HG03280 (cell line): ENCODE data around the gene ZNF91.
"Not testable (repeated sequence)": the region's sequence is repeated elsewhere in the genome, so short reads cannot be mapped to it uniquely, and the experiment has no call there.

ENCODE experiments used
- ATAC-seq: cut with Tn5 transposase; IDR thresholded peaks from one replicate; pipeline ENCODE4 v1.9.1; 2021; ENCODE audit warnings: mild to moderate bottlenecking, moderate library complexity; ENCODE audit not compliant: unreplicated experiment

ZNF91 gene

DNA sequence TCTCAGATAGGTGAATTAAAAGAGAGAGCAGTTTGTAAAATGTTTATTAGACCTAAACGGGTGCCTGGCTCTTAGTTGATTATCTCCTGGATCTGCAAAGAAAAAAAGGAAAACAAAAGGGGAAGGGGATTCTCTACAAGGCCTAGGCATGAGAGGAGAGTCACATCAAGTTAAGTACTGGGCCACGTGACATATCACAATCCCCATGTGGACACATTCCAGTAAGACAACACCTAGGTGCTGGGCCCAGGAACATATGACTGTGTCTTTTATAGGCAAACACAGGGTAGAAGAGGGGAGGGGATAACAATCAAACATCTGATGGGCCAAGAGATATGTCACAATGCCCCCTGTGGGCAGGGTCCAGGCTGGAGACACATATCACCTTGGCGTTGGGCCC lies 4.2 kb upstream of the ZNF91 start:
- no peak for ATAC-seq

DNA sequence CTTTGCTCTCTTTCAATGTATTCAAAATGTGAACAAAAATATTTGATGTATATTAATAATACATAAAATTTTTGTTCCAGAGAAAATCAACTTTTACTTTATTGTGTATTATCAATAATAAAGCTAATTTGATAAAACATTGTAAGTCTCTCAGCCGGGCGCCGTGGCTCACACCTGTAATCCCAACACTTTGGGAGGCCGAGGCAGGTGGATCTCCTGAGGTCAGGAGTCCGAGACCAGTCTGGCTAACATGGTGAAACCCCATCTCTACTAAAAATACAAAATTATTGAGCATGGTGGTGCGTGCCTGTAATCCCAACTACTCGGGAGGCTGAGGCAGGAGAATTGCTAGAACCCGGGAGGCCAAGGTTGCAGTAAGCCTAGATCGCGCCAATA lies 449 bp upstream of the ZNF91 start:
- not testable (repeated sequence) for ATAC-seq

DNA sequence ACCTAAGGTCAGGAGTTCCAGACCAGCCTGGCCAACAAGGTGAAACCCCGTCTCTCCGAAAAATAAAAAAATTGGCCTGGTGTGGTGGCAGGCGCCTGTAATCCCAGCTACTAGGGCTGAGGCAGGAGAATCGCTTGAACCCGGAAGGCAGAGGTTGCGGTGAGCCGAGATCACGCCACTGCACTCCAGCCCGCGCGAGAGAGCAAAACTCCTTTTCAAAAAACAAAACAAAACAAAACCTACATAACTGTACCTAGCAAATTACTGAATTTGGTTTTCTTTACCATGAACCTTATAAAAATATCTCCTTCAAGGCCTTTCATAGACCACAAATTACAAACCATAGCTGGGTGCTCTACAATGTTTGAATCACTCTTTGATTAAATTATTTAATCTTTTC lies 760 bp downstream of the ZNF91 start:
- no peak for ATAC-seq

DNA sequence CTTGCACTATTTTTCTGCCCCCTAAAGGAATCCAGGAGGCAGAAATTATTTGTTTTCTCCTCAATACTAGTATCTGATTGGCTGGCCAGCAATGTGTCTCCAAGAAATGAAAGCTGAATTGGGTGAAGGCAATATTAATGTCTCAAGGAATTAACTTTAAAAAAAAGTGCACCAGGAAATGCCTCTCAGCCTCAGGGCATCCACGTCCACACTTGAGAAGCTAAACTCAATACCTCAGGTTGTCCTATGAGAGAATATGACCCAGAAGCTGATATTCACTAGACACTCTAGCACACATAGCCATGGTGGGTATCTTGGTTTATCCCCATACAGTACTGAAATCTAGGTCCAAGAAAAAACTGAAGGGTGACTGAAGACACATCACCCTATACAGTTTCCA lies 2.1 kb downstream of the ZNF91 start:
- no peak for ATAC-seq

DNA sequence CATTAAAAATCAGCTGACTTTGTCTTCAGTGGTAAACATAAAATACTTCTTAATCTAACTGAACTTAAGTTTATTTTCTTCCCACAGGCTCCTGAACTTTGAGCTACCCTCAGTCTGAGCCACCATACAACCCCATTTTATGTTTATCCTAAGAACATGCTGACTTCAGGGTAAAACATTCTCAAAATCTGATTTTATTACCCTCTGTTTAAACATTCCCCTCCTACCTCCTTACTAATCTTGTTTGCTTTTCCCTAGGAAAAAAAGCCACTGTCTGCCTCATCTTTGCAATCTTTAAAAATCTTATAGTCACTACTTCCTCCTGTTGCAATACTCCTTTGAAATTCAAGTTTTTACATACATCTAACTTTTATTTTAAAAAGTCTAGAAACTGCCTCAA lies 4.0 kb downstream of the ZNF91 start:
- no peak for ATAC-seq

DNA sequence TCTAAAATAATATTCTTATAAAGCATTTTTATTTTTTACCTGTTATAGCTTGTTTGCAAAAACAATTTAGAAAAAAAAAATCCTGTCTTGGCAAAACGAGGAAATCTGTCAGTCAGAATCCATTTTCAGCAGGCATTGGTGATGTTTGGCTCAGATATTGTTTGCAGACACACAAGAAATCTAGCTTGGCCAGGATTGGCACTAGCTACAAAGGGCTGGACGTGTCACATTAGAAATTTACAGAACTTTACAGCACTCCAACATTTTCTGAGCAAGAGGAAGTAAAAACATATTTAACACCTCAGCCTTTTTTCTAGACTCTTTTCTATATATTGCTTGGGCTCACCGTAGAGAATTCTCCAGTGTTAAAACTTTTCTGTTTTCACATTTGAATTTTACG lies 9.9 kb downstream of the ZNF91 start:
- no peak for ATAC-seq

DNA sequence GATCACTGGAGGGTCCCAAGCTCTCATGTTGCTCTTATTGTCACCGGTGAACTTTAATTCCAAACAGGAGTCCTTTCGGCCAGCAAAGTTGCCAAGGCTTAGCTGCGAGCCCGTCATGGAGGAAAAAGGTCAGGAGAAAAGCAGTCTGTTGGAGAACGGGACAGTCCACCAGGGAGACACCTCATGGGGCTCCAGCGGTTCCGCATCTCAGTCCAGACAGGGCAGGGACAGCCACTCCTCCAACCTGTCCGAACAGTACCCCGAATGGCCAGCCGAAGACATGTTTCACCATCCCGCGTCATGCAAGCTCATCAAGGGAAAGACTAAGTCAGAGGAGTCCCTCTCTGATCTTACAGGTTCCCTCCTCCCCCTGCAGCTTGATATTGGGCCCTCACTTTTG lies 10.4 kb downstream of the ZNF91 start:
- no peak for ATAC-seq

DNA sequence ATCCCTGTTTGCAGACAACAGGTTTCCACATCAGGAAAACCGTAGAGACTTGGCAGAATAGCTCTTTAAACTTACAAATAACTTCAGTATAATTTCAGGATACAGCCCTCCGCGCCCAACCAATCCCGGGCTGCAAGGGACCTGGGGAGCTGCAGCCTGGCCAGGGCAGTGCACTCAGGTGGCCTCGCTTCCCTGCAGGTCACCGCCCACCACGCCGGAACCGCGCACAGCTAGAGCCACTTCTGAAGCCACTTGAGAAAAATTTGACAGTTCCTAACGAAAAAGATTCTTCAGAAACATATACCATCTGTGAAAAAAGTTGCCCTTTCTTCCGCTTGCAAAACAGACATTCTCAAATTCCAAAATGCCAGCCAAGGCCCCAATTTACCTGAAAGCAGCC lies 11.1 kb downstream of the ZNF91 start:
- ATAC-seq: no peak

DNA sequence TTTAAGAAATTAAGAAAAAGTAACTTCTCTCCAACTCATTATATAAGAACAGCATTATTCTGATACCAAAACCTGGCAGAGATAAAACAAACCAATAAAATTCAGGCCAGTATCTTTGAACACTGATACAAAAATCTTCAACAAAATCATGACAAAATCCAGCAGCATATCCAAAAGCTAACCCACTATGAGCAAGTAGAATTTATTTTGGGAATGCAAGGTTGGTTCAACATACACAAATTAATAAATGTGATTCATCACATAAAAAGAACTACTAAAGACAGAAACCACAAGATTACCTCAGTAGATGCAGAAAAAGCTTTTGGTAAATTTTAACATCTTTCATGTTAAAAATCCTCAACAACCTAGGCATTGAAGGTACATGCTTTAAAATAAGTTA lies 12.3 kb downstream of the ZNF91 start:
- no peak for ATAC-seq

DNA sequence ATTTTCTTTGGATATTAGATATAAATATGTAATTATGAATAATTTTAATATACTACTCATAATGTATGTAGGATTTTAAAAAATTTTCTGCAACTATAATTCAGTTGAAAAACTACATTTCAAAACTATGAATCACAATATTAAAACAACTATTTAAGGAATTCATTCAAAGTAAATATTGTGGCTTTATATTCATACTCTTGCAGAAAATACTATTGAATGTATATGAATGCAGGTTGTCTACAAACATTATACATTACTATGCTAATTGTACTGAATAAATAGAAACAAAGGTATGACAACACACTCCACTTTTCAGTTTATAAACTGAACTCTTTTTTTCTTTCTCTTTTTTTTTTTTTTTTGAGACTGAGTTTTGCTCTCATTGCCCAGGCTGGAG lies 14.2 kb downstream of the ZNF91 start:
- no peak for ATAC-seq

DNA sequence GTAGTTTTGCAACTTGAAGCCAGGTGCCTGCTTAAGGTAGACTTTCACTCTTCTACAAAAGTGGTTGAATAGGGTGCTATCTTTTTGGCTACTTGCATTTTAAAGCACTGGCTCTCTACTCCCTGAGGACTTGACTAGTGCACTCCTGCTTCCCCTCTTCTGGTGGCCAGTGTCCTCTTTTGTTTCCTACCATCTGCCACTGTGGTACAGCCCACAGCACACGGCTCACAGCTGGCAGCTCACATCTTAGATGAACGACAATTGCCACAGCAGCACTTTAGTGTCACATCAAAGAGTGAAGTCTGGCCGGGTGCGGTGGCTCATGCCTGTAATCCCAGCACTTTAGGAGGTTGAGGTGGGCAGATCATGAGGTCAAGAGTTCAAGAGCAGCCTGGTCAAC lies 15.6 kb downstream of the ZNF91 start:
- not testable (repeated sequence) for ATAC-seq

DNA sequence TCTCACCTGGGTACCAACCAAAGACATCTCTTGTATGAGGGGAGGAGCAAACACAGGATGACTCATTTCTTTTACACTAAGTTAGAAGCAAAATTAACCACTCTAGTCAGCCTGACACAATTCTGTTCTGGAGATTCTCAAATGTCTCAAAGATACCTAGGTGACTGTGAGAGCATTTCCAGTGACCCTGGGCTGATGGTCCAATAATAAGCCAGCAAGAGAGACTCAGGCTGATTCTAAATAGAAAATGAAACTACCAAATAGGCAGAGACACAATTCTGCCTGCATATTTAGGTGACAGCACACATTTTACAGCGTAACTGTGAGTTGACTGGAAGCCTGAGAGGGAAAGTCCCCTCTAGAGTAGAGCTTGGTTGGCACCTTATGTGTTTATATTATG lies 16.3 kb downstream of the ZNF91 start:
- ATAC-seq: no peak

DNA sequence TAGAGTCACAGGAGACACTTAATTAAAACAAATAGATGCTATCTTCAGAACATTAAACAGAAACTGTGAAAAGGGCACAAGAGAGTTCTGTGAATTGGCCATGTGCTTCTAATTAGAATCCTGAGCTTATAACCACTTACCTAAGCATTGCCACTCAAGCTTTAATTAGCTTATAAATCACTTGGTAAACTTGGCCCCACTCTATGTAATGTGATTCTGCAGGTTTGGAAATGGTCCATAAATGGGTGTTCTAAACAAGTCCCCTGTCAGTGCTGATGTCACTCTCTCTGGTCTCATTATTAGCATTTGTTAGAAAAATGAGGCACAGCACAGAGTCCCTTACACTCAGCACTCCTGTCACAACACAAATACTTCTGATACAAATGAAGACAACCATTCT lies 18.0 kb downstream of the ZNF91 start:
- ATAC-seq: no peak

DNA sequence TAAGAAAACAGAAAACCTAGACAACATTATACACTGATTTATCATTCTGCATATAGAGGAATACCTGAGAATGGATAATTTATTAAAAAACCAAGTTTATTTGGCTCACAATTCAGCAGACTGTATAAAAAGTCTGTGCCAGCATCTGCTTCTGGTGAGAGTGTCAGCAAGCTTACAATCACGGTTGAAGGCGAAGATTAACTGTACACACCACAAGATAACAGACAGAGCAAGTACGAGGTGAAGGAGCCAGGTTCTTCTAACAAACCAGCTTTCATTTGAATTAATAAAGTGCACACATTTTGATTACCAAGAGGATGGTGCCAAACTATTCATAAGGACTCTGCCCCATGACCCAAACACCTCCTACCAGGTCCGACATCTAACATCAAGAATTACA lies 28.8 kb downstream of the ZNF91 start:
- no peak for ATAC-seq

DNA sequence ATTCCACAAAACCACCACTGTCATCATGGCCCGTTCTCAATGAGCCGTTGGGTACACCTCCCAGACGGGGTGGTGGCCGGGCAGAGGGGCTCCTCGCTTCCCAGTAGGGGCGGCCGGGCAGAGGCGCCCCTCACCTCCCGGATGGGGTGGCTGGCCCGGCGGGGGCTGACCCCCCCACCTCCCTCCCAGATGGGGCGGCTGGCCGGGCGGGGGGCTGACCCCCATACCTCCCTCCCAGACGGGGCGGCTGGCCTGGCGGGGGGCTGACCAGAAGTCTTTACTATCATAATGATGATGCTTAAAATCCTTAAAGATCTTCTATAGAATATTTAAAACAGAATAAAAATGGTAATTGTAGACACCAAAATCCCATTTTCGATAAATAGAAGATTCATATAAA lies 29.2 kb downstream of the ZNF91 start:
- ATAC-seq: not testable (repeated sequence)

DNA sequence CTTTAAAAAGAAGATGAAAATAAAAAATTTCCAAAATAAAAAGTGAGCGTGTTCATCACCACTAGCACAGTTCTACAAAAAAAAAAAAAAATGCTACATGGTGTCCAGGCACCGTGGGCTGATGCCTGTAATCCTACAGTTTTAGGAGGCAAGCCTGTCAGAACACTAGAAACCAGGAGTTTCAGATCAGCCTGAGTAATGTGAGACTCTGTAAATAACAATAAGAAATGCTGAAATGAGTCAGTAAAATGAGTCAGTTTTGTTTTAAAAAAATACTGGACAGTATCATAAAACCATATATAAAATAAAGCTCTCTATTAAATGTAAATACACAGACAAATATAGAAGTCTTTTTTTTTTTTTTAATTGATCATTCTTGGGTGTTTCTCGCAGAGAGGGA lies 30.0 kb downstream of the ZNF91 start:
- no peak for ATAC-seq

DNA sequence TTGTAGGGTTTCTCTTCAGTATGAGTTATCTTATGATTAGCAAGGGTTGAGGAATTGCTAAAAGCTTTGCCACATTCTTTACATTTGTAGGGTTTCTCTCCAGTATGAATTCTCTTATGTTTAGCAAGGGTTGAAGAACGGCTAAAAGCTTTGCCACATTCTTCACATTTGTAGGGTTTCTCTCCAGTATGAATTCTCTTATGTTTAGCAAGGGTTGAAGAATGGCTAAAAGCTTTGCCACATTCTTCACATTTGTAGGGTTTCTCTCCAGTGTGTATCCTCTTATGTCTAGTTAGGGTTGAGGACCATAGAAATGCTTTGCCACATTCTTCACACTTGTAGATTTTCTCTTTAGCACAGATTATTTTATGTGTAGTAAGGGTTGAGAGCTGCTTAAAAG lies 33.4 kb downstream of the ZNF91 start:
- not testable (repeated sequence) for ATAC-seq

DNA sequence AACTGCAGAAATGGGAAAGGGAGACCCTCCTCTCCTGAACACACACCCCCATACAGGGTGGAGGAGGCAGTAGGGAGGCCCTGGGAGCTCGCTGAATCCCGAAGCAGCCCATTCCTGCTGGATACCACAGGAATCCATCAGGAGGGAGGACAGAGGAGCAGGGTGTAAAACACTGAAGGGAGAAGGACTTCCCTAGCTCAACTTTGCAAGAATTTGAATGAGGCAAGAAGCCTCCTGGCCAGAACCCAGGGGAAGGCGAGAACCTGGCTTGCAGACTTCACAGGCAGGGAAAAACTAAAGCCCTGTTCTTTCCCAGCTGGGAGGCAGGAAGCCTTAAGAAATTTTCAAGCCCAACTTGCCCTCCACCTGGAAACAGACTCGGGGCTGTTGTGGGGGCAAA lies 43.5 kb downstream of the ZNF91 start:
- no peak for ATAC-seq

DNA sequence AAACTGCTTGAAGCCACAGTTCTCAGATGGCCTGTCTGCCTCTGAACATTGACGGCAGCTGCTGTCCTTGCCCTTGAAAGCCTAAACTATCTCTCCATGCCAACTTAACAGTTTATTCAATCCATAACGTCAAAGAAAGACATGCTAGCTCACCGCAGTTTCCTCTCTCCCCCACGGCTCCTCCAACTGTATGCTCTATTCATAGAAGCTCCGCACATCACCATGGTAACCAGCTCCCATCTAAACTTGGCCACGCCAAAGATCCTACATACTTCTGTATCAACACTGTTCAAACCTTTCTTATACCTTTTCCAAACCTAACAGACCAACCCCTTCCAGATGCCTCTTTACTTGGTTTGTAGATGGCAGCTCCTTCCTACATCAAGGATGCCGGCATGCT lies 48.6 kb downstream of the ZNF91 start:
- ATAC-seq: no peak

DNA sequence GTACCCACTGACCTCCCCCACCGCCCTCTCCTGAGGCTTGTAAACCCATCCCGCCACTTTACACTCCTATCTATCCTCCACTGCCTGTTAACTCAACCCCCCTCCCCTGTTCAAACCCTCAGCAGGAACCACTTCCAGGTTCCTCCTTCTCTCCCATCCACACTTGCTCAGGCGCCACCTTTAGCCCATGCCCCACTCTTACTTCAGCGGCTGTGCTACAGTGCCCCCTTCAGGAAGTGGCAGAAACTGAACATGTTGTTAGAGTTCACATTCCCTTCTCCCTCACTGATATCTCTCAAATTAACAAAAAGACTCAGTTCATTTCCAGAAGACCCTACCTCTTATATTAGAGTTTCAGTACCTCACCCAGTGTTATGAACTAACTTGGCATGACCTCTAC lies 49.4 kb downstream of the ZNF91 start:
- ATAC-seq: no peak

DNA sequence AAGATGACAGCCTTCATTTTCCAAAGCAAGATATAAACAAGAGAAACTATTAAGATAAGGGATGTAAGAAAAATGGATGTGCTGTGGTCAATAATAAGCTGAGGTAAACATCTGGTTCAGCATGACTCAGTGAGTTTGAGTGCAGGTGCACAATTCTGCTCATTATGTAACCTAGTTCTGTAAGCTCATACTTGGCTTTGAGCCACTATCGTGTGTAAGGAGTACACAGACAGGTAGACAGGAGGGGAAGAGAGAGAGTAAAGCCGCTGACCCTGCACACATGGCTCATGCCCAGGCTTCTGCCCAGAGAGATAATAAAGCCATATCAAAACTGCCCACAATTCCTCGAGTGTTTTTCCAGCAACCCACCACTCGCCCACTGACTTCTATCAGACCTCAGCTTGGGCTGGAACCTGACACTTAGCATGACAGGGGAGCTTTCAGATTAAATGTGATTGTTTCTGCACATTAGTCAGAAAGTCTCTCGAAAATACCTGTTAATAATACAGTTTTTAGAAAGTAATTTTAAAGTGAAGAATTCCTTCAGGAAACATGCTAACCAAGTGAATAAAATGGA lies 51.7 kb downstream of the ZNF91 start:
- no peak for ATAC-seq

DNA sequence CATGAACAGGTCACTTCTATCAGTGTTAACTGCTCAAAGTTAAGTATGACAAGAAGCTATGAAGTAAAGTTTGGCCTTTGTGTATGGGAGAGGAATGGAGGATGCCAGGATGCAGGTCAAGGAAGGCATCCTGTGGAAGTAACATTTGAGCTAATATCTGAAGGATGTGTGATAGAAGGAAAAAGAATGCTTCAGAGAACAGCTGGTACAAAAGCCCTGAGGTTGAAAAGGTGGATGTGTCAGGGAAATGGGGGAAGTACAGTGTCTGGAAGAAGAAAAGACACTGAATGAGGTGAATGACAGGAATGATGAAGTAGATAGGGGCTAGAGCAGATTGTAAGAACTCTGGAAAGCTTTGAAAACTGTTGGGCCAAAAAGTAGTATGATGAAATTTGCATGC lies 67.1 kb downstream of the ZNF91 start:
- ATAC-seq: no peak

DNA sequence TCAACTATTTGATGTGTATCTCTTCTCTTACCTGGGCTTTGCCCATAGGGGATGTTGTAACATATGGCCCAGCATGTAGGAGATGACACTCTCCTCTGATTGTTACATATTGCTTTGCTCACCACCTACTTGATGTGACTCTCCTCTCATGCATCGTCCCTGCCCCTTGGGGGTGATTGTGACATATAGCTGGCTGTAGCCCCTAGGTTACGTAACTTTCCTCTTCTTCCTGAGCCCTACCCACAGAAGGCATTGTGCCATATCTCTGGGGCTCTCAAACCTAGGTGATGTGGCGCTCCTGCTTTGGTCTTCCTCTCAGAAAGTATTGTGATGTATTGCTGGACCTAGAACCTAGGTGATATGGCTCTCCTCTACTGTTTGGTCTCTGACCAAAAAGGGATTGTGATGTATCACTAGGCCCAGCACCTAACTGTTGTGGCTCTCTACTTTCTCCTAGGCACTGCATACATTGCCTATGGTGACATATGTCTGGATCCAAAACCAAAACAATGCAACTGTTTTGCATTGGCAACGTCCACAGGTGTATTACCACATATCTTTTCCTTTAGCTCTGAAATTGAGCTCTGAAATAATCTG lies 73.2 kb downstream of the ZNF91 start:
- ATAC-seq: no peak
